ENCODE measurements around the gene MRPL55. TPM values are rescaled to one million over a fixed set of nuclear protein-coding genes. Genes with fewer than 3 reads are reported as not detected.
A peak's percentile ranks its signal among the peaks of the same experiment; 100 is the strongest.

MRPL55 gene
- total and polyA plus RNA-seq, 2 experiments from 2014 or later, result 57.5 to 95.1 TPM

DNA sequence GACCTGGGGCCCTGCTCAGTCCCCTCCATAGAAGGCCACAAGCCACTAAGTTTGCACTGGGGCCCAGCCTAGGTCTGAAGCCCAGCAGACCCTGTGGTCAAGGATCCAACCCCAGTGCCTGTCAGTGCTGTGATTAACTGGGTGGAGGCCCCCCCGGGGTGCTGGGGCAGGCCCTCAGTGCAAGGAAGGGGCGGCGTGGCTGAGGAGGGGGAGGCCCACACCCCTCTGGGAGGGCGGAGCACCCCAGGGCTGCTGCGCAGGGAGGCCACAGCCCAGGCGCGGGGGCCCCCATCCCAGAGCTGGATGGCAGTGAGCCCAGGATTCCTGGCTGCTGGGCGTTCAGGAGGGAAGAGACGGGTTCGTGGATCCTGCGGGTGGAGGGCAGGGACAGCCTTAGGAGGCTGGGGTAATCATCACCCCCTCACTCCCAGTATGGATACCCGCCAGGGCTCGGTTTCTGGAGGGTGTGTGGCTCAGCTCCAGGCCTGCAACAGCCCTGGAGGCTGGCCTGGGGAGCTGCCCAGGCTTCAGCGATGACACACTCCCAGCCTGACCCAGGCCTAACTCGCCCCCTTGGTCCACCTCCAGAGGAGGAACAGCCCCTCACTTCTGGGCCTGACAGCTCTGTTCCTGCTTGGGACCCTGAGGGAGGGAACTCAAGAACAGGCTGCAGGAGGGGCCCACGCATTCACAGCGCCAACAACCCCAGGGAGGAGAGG lies 41.5 kb upstream of the MRPL55 start:
- peak; percentile 90 for DNase-seq
- no peak overlapping the region for H3K4me3 ChIP-seq
- H3K4me2 ChIP-seq (ENCODE audit: unreplicated experiment), result peak overlapping the region; percentile 14
- 15 to 20% methylated on average over 13 to 16 of the region's 17 CpGs for WGBS, 2 experiments (ENCODE audit: low coverage in 1 of 2, low lambda C conversion rate in 2 of 2, missing lambda C conversion rate in 2 of 2)
- H2AFZ ChIP-seq, result no peak overlapping the region
- no peaks in the 10 kb centered on the region; the same call in 1 of the 2 replicates for H3F3A ChIP-seq (ENCODE audit: insufficient read depth)
- H3K79me2 ChIP-seq (ENCODE audit: insufficient read depth), result peaks cover 45% of the 10 kb centered on the region
- H3K36me3 ChIP-seq (ENCODE audit: low read depth), result no peaks in the 10 kb centered on the region
- peaks cover 23% of the 10 kb centered on the region for H3K4me1 ChIP-seq (ENCODE audit: insufficient read depth)
- H3K9ac ChIP-seq, result peak overlapping the region; percentile 38; the same call in 1 of the 2 replicates
- TF ChIP-seq EZH2 (IDR thresholded peaks at IDR 0.05; ENCODE audit: insufficient read depth, poor library complexity, severe bottlenecking), result no peak
- no peak for TF ChIP-seq EZH2phosphoT487 (IDR thresholded peaks at IDR 0.05; ENCODE audit: insufficient read depth, low read depth)
- H3K27ac ChIP-seq, result peak overlapping the region; percentile 46
- H3K27me3 ChIP-seq (replicated peaks; ENCODE audit: insufficient read depth), result no peaks in the 10 kb centered on the region
- no peaks in the 10 kb centered on the region for H4K20me1 ChIP-seq (ENCODE audit: insufficient read depth)
- H3K9me2 ChIP-seq (ENCODE audit: insufficient read depth), result no peaks in the 10 kb centered on the region
- no peaks in the 10 kb centered on the region for H3K9me3 ChIP-seq (ENCODE audit: low read depth)
- in situ Hi-C loops (cut with MboI), result no loop called here

DNA sequence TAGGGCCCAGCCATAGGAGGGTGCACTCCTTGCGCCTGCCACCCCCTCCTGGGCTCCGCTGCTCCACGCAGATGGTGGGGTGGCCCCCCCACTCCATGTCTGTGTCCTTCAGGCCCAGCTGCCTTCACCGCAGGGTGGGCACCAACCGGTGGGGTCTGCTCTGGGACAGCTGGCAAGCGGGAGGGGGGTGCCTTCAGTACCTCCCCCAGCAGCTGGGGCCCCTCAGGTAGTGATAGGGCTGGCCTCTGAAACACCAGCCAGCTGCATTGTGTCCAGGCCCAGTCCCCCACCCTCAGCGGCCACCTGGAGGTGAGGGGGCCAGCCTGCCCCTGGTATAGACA lies 41.0 kb upstream of the MRPL55 start:
- Histone ChIP-seq H3K27ac (peak overlapping the region; percentile 46), H3K4me2 (ENCODE audit: unreplicated experiment) (peak overlapping the region; percentile 14), H3K9me3 (ENCODE audit: low read depth) (no peaks in the 10 kb centered on the region), H3K79me2 (ENCODE audit: insufficient read depth) (peaks cover 51% of the 10 kb centered on the region), H4K20me1 (ENCODE audit: insufficient read depth) (0 out of 2 replicates have a peak, but pooled peaks cover 4% of the 10 kb centered on the region), H2AFZ (no peak overlapping the region), H3K4me3 (no peak overlapping the region), H3K9ac (peak overlapping the region; percentile 38; the same call in 1 of the 2 replicates), H3F3A (ENCODE audit: insufficient read depth) (no peaks in the 10 kb centered on the region; the same call in 1 of the 2 replicates), H3K9me2 (ENCODE audit: insufficient read depth) (no peaks in the 10 kb centered on the region), H3K4me1 (ENCODE audit: insufficient read depth) (peaks cover 23% of the 10 kb centered on the region), H3K36me3 (ENCODE audit: low read depth) (no peaks in the 10 kb centered on the region), H3K27me3 (replicated peaks; ENCODE audit: insufficient read depth) (no peaks in the 10 kb centered on the region)
- 70 to 76% methylated on average over 6 to 7 of the region's 7 CpGs for WGBS, 2 experiments (ENCODE audit: low coverage in 1 of 2, low lambda C conversion rate in 2 of 2, missing lambda C conversion rate in 2 of 2)
- DNase-seq, result no peak
- in situ Hi-C loops (cut with MboI), result no loop called here
- no peak for TF ChIP-seq EZH2phosphoT487 (IDR thresholded peaks at IDR 0.05; ENCODE audit: insufficient read depth, low read depth)
- TF ChIP-seq EZH2 (IDR thresholded peaks at IDR 0.05; ENCODE audit: insufficient read depth, poor library complexity, severe bottlenecking), result no peak

DNA sequence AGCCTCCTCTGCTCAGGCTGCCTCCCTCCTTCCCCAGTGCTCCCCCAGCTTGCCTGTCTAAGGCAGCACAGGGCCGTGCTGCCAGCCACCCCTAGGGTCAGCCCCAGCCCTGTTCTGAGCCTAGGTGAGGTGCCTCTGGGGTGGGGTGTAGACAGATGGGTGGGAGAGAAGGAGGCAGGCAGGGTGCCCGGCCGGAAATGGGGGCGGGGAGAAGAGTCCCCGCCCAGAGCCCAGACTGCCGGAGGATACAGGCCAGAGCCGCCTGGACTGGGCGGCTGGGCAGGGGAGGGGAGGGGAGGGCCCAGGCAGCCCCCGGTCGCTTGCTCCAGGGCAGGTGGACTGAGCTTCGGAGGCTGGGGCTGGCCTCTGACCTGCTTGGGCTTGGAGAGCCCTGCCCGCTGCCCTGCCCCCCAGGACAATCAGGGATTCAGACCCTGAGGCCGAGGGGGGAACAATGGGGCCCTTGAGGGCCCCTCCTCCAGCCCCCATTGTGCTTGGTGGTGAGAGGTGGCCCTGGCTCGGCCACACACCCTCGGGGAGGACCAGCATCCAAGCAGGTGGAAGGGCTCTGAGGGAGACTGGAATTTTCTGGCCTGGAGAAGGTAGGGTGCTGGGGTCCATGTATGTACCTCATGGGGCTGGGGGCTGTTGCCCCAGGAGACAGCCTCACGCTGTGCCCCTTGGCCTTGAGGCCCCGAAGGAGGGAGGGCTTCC lies 40.5 kb upstream of the MRPL55 start, which contains the start of gene GJC2:
GJC2 (plus strand) TSS at position 525 of the 714 bp plus-strand sequence. CDS start 7,829 bp downstream, outside the sequence.
- Histone ChIP-seq H3F3A (ENCODE audit: insufficient read depth) (no peaks in the 10 kb centered on the region; the same call in 1 of the 2 replicates), H3K79me2 (ENCODE audit: insufficient read depth) (peaks cover 56% of the 10 kb centered on the region), H4K20me1 (ENCODE audit: insufficient read depth) (peaks cover 5% of the 10 kb centered on the region; the same call in 1 of the 2 replicates), H2AFZ (no peak within 1 kb of the TSS), H3K4me1 (ENCODE audit: insufficient read depth) (peaks cover 23% of the 10 kb centered on the region), H3K4me3 (no peak within 1 kb of the TSS), H3K9me3 (ENCODE audit: low read depth) (no peaks in the 10 kb centered on the region), H3K4me2 (ENCODE audit: unreplicated experiment) (peak within 1 kb of the TSS; percentile 23), H3K9me2 (ENCODE audit: insufficient read depth) (no peaks in the 10 kb centered on the region), H3K27ac (peak within 1 kb of the TSS; percentile 46), H3K27me3 (replicated peaks; ENCODE audit: insufficient read depth) (no peaks in the 10 kb centered on the region), H3K36me3 (ENCODE audit: low read depth) (no peaks in the 10 kb centered on the region), H3K9ac (peak within 1 kb of the TSS; percentile 38)
- in situ Hi-C loops (cut with MboI), result no loop called here
- 42 to 66% methylated on average over 10 to 17 of the region's 17 CpGs for WGBS, 2 experiments (ENCODE audit: low coverage in 1 of 2, low lambda C conversion rate in 2 of 2, missing lambda C conversion rate in 2 of 2)
- no peak for TF ChIP-seq EZH2 (IDR thresholded peaks at IDR 0.05; ENCODE audit: insufficient read depth, poor library complexity, severe bottlenecking)
- TF ChIP-seq EZH2phosphoT487 (IDR thresholded peaks at IDR 0.05; ENCODE audit: insufficient read depth, low read depth), result no peak
- peak; percentile 36 for DNase-seq

DNA sequence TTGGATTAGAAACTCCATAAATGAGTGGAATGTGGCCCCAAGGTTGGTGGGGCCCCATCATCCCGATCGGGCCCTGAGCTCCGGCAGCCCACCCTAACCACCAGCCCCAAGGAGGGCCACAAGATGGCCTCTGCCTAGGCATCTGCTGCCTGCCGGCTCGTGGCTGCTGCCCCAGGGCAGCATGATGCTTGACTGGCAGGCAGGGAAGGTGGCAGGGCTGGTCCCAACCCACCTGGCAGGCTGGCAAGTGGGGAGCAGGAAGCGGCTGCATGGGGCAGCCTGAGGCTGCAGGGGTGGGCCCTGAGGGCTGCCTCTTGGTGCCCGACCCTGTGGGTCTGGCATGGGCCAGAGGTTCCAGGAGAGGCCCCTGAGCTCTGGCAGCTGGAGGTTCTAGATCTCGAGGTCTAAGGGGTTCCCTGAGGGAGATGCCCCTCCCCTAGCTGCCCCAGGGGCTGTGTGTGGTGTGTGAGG lies 39.9 kb upstream of the MRPL55 start:
- Histone ChIP-seq H4K20me1 (ENCODE audit: insufficient read depth) (peaks cover 8% of the 10 kb centered on the region; the same call in 1 of the 2 replicates), H3K79me2 (ENCODE audit: insufficient read depth) (peaks cover 62% of the 10 kb centered on the region), H3K9ac (peak overlapping the region; percentile 38), H3K9me3 (ENCODE audit: low read depth) (no peaks in the 10 kb centered on the region), H3K4me1 (ENCODE audit: insufficient read depth) (peaks cover 23% of the 10 kb centered on the region), H3K36me3 (ENCODE audit: low read depth) (no peaks in the 10 kb centered on the region), H3K27me3 (replicated peaks; ENCODE audit: insufficient read depth) (no peaks in the 10 kb centered on the region), H3K4me3 (no peak overlapping the region), H3F3A (ENCODE audit: insufficient read depth) (no peaks in the 10 kb centered on the region; the same call in 1 of the 2 replicates), H3K4me2 (ENCODE audit: unreplicated experiment) (peak overlapping the region; percentile 23), H3K27ac (no peak overlapping the region), H3K9me2 (ENCODE audit: insufficient read depth) (no peaks in the 10 kb centered on the region), H2AFZ (no peak overlapping the region)
- 74 to 82% methylated on average over 8 of the region's 8 CpGs for WGBS, 2 experiments (ENCODE audit: low coverage in 1 of 2, low lambda C conversion rate in 2 of 2, missing lambda C conversion rate in 2 of 2)
- no peak for TF ChIP-seq EZH2 (IDR thresholded peaks at IDR 0.05; ENCODE audit: insufficient read depth, poor library complexity, severe bottlenecking)
- no peak for TF ChIP-seq EZH2phosphoT487 (IDR thresholded peaks at IDR 0.05; ENCODE audit: insufficient read depth, low read depth)
- in situ Hi-C loops (cut with MboI), result no loop called here
- no peak for DNase-seq
